ENCODE data around the gene DISC1. TPM values are rescaled to one million over a fixed set of nuclear protein-coding genes. Genes with fewer than 3 reads are reported as not detected.
"Not testable (repeated sequence)": the region's sequence is repeated elsewhere in the genome, so short reads cannot be mapped to it uniquely, and the experiment has no call there.

DISC1 gene
- total RNA-seq, 1 donor from 2014 or later, result 12.5 TPM

DNA sequence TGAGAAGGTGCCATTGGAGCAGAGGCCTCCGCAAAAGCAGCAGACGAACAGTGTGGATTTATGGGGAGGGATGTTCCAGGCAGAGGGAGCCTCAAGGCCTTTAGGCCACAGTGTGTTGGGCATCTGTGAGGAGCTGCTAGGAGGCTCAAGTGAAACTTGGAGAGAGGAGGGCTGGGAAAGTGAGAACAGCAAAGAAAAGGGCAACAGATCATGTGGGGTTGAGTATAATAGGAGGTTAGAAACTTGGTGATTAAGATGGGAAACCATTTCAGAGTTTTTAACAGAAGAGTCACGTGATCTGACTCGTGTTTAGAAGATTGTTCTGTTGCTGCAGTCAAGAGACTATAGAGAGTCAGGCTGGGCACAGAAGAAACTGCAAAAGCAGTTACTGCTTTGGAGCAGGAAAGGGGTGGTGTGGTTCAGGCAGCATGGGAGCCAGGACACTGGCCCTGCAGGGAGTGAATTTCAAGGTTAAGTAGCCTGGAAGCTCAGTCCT lies 277.0 kb downstream of the DISC1 start:
- no peak overlapping the region for H3K27ac ChIP-seq (ENCODE audit: low read depth, low read length)
- H3K9ac ChIP-seq (ENCODE audit: low read depth in 1 of 3, low read length in 3 of 3), result no peak overlapping the region
- H3K9me3 ChIP-seq (ENCODE audit: control insufficient read depth in 3 of 3, low read length in 3 of 3), result peaks cover 0 to 2% (median 2%) of the 10 kb centered on the region in 3 donors
- no peak overlapping the region for H3K4me3 ChIP-seq (ENCODE audit: low read length in 3 of 3)
- H3K27me3 ChIP-seq (ENCODE audit: control insufficient read depth in 3 of 3, insufficient read depth in 3 of 3, low read length in 3 of 3), result no peaks in the 10 kb centered on the region
- peaks cover 0 to 2% (median 0%) of the 10 kb centered on the region in 3 donors for H3K4me1 ChIP-seq (ENCODE audit: control insufficient read depth in 3 of 3, insufficient read depth in 3 of 3, low read length in 3 of 3)
- no peaks in the 10 kb centered on the region for H3K36me3 ChIP-seq (ENCODE audit: control insufficient read depth in 3 of 3, insufficient read depth in 3 of 3, low read length in 3 of 3)

DNA sequence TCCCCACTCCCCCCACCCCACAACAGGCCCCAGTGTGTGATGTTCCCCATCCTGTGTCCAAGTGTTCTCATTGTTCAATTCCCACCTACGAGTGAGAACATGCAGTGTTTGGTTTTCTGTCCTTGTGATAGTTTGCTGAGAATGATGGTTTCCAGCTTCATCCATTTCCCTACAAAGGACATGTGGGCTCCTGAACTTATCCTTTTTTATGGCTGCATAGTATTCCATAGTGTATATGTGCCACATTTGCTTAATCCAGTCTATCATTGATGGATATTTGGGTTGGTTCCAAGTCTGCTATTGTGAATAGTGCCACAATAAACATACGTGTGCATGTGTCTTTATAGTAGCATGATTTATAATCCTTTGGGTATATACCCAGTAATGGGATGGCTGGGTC lies 280.7 kb downstream of the DISC1 start:
- not testable (repeated sequence) for H3K4me3 ChIP-seq (ENCODE audit: low read length in 3 of 3); H3K9me3 ChIP-seq (ENCODE audit: control insufficient read depth in 3 of 3, low read length in 3 of 3); H3K9ac ChIP-seq (ENCODE audit: low read depth in 1 of 3, low read length in 3 of 3); H3K27ac ChIP-seq (ENCODE audit: low read depth, low read length); H3K27me3 ChIP-seq (ENCODE audit: control insufficient read depth in 3 of 3, insufficient read depth in 3 of 3, low read length in 3 of 3); H3K4me1 ChIP-seq (ENCODE audit: control insufficient read depth in 3 of 3, insufficient read depth in 3 of 3, low read length in 3 of 3); H3K36me3 ChIP-seq (ENCODE audit: control insufficient read depth in 3 of 3, insufficient read depth in 3 of 3, low read length in 3 of 3)

DNA sequence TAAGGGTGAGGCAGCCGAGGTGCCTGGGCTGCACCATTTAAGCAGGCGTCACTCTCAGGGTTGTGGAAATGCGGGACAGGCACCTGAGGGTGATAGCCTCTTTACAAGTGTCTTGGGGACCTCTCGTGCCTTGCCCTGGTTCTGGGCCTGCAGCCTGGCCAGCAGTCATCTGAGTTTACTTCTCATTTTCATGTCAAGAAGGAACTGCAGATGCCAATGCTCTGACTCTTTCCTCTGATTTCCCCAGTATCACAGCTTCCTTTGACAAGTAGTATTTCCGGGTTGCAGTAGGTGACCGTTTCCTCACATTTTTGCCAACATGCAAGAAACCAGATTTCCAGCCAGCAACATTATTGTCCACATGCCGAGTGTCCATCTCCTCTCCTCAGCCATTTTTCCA lies 286.9 kb downstream of the DISC1 start:
- H3K9ac ChIP-seq (ENCODE audit: low read depth in 1 of 3, low read length in 3 of 3), result no peak overlapping the region
- H3K9me3 ChIP-seq (ENCODE audit: control insufficient read depth in 3 of 3, low read length in 3 of 3), result no peaks in the 10 kb centered on the region
- no peaks in the 10 kb centered on the region for H3K27me3 ChIP-seq (ENCODE audit: control insufficient read depth in 3 of 3, insufficient read depth in 3 of 3, low read length in 3 of 3)
- H3K27ac ChIP-seq (ENCODE audit: low read depth, low read length), result no peak overlapping the region
- peaks cover 0 to under 1% (median 0%) of the 10 kb centered on the region in 3 donors for H3K4me1 ChIP-seq (ENCODE audit: control insufficient read depth in 3 of 3, insufficient read depth in 3 of 3, low read length in 3 of 3)
- H3K36me3 ChIP-seq (ENCODE audit: control insufficient read depth in 3 of 3, insufficient read depth in 3 of 3, low read length in 3 of 3), result no peaks in the 10 kb centered on the region
- no peak overlapping the region for H3K4me3 ChIP-seq (ENCODE audit: low read length in 3 of 3)

GRCh38 chr1:231918239-231919015 lies 291.8 kb downstream of the DISC1 start:
- Histone ChIP-seq H3K9ac (ENCODE audit: low read depth in 1 of 3, low read length in 3 of 3) (no peak overlapping the region), H3K4me3 (ENCODE audit: low read length in 3 of 3) (no peak overlapping the region), H3K27me3 (ENCODE audit: control insufficient read depth in 3 of 3, insufficient read depth in 3 of 3, low read length in 3 of 3) (no peaks in the 10 kb centered on the region), H3K27ac (ENCODE audit: low read depth, low read length) (no peak overlapping the region), H3K36me3 (ENCODE audit: control insufficient read depth in 3 of 3, insufficient read depth in 3 of 3, low read length in 3 of 3) (no peaks in the 10 kb centered on the region), H3K9me3 (ENCODE audit: control insufficient read depth in 3 of 3, low read length in 3 of 3) (no peaks in the 10 kb centered on the region), H3K4me1 (ENCODE audit: control insufficient read depth in 3 of 3, insufficient read depth in 3 of 3, low read length in 3 of 3) (peaks cover 0 to 13% (median 6%) of the 10 kb centered on the region in 3 donors)

GRCh38 chr1:231919239-231919885 lies 292.8 kb downstream of the DISC1 start:
- peak overlapping the region in 1 of 3 donors; percentile 41 for H3K4me3 ChIP-seq (ENCODE audit: low read length in 3 of 3)
- peak overlapping the region; percentile 3 for H3K27ac ChIP-seq (ENCODE audit: low read depth, low read length)
- H3K27me3 ChIP-seq (ENCODE audit: control insufficient read depth in 3 of 3, insufficient read depth in 3 of 3, low read length in 3 of 3), result no peaks in the 10 kb centered on the region
- peak overlapping the region in 1 of 3 donors; percentile 35 for H3K9ac ChIP-seq (ENCODE audit: low read depth in 1 of 3, low read length in 3 of 3)
- H3K9me3 ChIP-seq (ENCODE audit: control insufficient read depth in 3 of 3, low read length in 3 of 3), result no peaks in the 10 kb centered on the region
- H3K36me3 ChIP-seq (ENCODE audit: control insufficient read depth in 3 of 3, insufficient read depth in 3 of 3, low read length in 3 of 3), result no peaks in the 10 kb centered on the region
- H3K4me1 ChIP-seq (ENCODE audit: control insufficient read depth in 3 of 3, insufficient read depth in 3 of 3, low read length in 3 of 3), result peaks cover 0 to 13% (median 8%) of the 10 kb centered on the region in 3 donors

GRCh38 chr1:231919886-231920285 lies 293.3 kb downstream of the DISC1 start:
- Histone ChIP-seq H3K4me1 (ENCODE audit: control insufficient read depth in 3 of 3, insufficient read depth in 3 of 3, low read length in 3 of 3) (peaks cover 0 to 13% (median 8%) of the 10 kb centered on the region in 3 donors), H3K36me3 (ENCODE audit: control insufficient read depth in 3 of 3, insufficient read depth in 3 of 3, low read length in 3 of 3) (no peaks in the 10 kb centered on the region), H3K4me3 (ENCODE audit: low read length in 3 of 3) (peak overlapping the region in 1 of 3 donors; percentile 41)

DNA sequence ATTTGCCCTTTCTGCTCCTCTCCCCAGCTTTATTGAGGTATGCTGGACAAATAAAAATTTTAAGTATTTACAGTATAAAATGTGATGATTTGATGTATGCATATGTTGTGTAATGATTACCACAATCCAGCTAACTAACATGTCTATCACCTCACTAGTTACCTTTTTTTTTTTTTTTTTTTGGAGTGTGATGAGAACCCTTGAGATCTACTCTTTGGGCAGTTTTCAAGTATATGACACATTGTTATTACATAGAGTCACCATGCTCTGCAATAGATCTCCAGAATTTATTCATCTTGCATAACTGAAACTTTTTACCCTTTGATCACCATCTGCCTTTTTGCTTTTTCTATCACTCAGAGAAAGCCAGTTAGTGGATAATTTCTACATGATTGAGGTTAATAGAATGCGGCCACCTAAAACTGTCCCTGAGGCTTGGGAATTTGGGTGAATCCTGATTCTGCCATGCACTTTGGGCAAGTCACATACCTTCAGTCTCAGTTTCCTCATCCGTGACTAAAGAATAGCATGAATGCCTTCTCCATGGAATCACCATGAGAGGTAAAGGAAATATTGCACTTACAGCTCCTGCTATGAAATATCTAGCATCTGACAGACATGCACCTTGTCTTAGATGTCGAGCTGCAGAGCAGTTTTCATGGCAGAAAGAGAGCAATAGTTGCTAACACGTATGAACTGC lies 295.2 kb downstream of the DISC1 start:
- H3K4me1 ChIP-seq (ENCODE audit: control insufficient read depth in 3 of 3, insufficient read depth in 3 of 3, low read length in 3 of 3), result peaks cover 0 to 17% (median 8%) of the 10 kb centered on the region in 3 donors

More at GRCh38 chr1:231919886-231920285, 293.3 kb downstream of the DISC1 start:
- Histone ChIP-seq H3K9me3 (ENCODE audit: control insufficient read depth in 3 of 3, low read length in 3 of 3) (no peaks in the 10 kb centered on the region), H3K27ac (ENCODE audit: low read depth, low read length) (peak overlapping the region; percentile 3), H3K27me3 (ENCODE audit: control insufficient read depth in 3 of 3, insufficient read depth in 3 of 3, low read length in 3 of 3) (no peaks in the 10 kb centered on the region), H3K9ac (ENCODE audit: low read depth in 1 of 3, low read length in 3 of 3) (peak overlapping the region in 1 of 3 donors; percentile 35)

DNA sequence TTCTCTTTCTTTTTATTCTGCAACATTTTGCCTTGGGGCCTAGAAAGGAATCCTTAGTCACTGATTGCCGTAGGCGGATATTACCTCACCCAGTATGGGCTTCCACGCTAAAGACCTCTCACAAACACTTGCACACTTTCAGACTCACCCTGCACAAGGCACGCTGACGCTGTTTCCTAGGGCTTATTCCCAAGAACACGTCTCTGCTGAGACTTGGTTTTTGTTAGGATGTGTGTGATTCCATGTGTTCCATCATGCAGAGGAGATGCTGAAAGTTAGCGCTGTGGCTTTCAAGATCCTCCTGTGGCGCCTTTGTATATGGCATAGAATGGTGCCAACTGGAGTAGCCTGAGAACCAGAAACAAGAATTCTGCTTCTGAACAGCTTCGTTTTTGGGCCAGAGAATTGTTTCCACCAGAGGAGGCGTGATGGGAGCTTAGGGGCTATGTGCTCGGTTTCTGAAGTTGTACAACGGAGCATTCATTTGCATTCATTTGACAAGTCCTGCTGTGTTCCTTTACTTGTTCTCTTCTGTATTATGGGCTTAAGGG lies 297.0 kb downstream of the DISC1 start:
- Histone ChIP-seq H3K9ac (ENCODE audit: low read depth in 1 of 3, low read length in 3 of 3) (no peak overlapping the region), H3K27ac (ENCODE audit: low read depth, low read length) (no peak overlapping the region), H3K9me3 (ENCODE audit: control insufficient read depth in 3 of 3, low read length in 3 of 3) (no peaks in the 10 kb centered on the region), H3K4me1 (ENCODE audit: control insufficient read depth in 3 of 3, insufficient read depth in 3 of 3, low read length in 3 of 3) (peaks cover 0 to 24% (median 10%) of the 10 kb centered on the region in 3 donors), H3K27me3 (ENCODE audit: control insufficient read depth in 3 of 3, insufficient read depth in 3 of 3, low read length in 3 of 3) (no peaks in the 10 kb centered on the region), H3K36me3 (ENCODE audit: control insufficient read depth in 3 of 3, insufficient read depth in 3 of 3, low read length in 3 of 3) (no peaks in the 10 kb centered on the region), H3K4me3 (ENCODE audit: low read length in 3 of 3) (no peak overlapping the region)

More for the DNA sequence above, 295.2 kb downstream of the DISC1 start:
- no peaks in the 10 kb centered on the region for H3K36me3 ChIP-seq (ENCODE audit: control insufficient read depth in 3 of 3, insufficient read depth in 3 of 3, low read length in 3 of 3)
- no peak overlapping the region for H3K27ac ChIP-seq (ENCODE audit: low read depth, low read length)
- H3K9me3 ChIP-seq (ENCODE audit: control insufficient read depth in 3 of 3, low read length in 3 of 3), result no peaks in the 10 kb centered on the region
- H3K27me3 ChIP-seq (ENCODE audit: control insufficient read depth in 3 of 3, insufficient read depth in 3 of 3, low read length in 3 of 3), result no peaks in the 10 kb centered on the region
- H3K9ac ChIP-seq (ENCODE audit: low read depth in 1 of 3, low read length in 3 of 3), result no peak overlapping the region
- H3K4me3 ChIP-seq (ENCODE audit: low read length in 3 of 3), result no peak overlapping the region

DNA sequence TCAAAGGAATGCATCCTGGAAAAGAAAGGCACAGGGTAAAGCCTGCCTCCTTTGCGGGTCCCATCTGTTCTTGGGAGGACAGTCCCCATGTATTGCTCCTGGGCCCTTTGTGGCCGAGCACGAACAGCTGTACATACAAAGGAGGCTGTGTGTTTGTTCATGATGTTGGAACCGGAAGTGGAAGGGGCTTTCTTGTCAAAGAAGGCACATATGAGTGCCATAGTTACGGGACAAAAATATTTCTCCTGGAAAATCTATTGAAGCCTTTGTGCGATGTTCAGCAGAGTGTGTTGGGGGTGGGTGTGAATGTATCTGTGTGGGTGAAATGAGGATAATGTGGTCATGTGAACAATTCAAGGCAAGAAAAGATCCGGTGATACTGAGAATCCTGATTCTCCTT lies 297.6 kb downstream of the DISC1 start:
- no peak overlapping the region for H3K27ac ChIP-seq (ENCODE audit: low read depth, low read length)
- no peaks in the 10 kb centered on the region for H3K9me3 ChIP-seq (ENCODE audit: control insufficient read depth in 3 of 3, low read length in 3 of 3)
- H3K36me3 ChIP-seq (ENCODE audit: control insufficient read depth in 3 of 3, insufficient read depth in 3 of 3, low read length in 3 of 3), result no peaks in the 10 kb centered on the region
- H3K9ac ChIP-seq (ENCODE audit: low read depth in 1 of 3, low read length in 3 of 3), result no peak overlapping the region
- no peak overlapping the region for H3K4me3 ChIP-seq (ENCODE audit: low read length in 3 of 3)
- peaks cover 0 to 23% (median 10%) of the 10 kb centered on the region in 3 donors for H3K4me1 ChIP-seq (ENCODE audit: control insufficient read depth in 3 of 3, insufficient read depth in 3 of 3, low read length in 3 of 3)
- no peaks in the 10 kb centered on the region for H3K27me3 ChIP-seq (ENCODE audit: control insufficient read depth in 3 of 3, insufficient read depth in 3 of 3, low read length in 3 of 3)
